ENCODE measurements around the gene PAX2. TPM values are rescaled to one million over a fixed set of nuclear protein-coding genes. Genes with fewer than 3 reads are reported as not detected.

Gene PAX2
- total and polyA plus RNA-seq, 2 of the 13 experiments (the other 11 are each of a cell fraction or from before 2014, with no cell fraction given): not detected

DNA sequence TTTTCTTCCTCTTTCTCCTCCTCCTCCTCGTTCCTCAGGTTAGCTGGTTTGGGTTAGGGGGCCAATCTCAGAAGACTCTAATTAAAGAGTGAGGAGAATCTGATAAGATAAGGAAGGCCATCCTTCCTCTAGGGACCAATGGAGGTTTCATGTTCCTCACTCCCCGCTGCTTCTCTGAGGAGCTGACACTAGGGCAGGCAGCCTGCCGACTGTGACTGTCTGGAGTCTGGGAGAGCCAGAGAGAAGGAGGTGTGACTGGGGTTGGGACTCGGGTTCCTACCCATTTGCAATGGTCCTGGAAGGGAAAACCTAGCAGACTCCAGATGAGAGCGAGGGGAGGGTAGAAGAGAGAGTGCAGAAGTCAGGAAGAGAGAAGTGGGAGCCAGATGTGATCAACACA is 15.3 kb downstream of the PAX2 start (continued):
- TF ChIP-seq, protein P1, sequence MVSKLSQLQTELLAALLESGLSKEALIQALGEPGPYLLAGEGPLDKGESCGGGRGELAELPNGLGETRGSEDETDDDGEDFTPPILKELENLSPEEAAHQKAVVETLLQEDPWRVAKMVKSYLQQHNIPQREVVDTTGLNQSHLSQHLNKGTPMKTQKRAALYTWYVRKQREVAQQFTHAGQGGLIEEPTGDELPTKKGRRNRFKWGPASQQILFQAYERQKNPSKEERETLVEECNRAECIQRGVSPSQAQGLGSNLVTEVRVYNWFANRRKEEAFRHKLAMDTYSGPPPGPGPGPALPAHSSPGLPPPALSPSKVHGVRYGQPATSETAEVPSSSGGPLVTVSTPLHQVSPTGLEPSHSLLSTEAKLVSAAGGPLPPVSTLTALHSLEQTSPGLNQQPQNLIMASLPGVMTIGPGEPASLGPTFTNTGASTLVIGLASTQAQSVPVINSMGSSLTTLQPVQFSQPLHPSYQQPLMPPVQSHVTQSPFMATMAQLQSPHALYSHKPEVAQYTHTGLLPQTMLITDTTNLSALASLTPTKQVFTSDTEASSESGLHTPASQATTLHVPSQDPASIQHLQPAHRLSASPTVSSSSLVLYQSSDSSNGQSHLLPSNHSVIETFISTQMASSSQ (IDR thresholded peaks at IDR 0.05; ENCODE audit: low read depth): no peak
- TF ChIP-seq, protein P1 (CRISPR knock-in tag; IDR thresholded peaks at IDR 0.05; ENCODE audit: borderline replicate concordance): no peak
- no peak for TF ChIP-seq ZNF431 (CRISPR knock-in tag; IDR thresholded peaks at IDR 0.05; ENCODE audit: borderline replicate concordance, low read depth)
- no peak for TF ChIP-seq ZMYM2 (CRISPR knock-in tag; IDR thresholded peaks at IDR 0.05)
- TF ChIP-seq ZNF282 (IDR thresholded peaks at IDR 0.05; ENCODE audit: partially characterized antibody): no peak
- TF ChIP-seq, protein P2, sequence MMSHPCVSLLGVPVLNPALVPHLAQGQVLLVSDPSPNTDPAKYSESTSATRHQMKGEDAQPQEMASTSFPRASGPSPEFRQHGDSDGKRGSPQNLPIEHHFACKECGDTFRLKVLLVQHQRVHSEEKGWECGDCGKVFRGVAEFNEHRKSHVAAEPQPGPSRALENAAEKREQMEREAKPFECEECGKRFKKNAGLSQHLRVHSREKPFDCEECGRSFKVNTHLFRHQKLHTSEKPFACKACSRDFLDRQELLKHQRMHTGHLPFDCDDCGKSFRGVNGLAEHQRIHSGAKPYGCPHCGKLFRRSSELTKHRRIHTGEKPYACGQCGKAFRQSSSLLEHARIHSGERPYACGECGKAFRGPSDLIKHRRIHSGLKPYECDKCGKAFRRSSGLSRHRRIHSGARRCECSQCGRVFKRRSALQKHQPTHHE (CRISPR knock-in tag; IDR thresholded peaks at IDR 0.05; ENCODE audit: borderline replicate concordance): no peak
- TF ChIP-seq ZNF501 (CRISPR knock-in tag; IDR thresholded peaks at IDR 0.05): no peak

DNA sequence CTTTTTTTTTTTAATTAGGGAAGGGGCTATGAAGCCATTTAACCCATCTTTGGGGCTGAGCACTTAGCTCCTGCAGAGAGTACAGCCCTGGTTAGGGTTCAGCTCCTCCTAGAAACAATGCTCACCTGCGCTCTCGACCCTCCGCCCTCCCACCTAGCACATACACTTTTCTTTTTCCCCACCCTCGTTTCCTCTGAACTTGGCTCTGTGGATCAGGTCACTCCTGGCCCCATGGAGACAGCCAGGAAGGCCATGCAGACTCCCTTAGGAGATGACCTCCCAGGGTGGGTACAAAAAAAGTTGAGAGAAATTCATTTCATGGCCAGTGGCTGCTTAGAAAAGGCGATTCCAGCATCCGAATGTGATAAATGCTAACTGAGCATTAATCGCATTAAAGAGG is 15.8 kb downstream of the PAX2 start:
- H3K79me2 ChIP-seq (ENCODE audit: insufficient read depth, low read length): no peaks in the 10 kb centered on the region
- peaks cover 8 to 38% of the 10 kb centered on the region in 2 experiments; a peak in 4 of 5 replicates for H3K27me3 ChIP-seq (ENCODE audit: control insufficient read depth in 1 of 2, insufficient read depth in 2 of 2, low read length in 2 of 2)
- H3K4me1 ChIP-seq (ENCODE audit: insufficient read depth, low read length): no peaks in the 10 kb centered on the region
- H3K4me2 ChIP-seq (ENCODE audit: low read depth, low read length): no peak overlapping the region
- no peak for ATAC-seq
- H3K36me3 ChIP-seq (replicated peaks in 1 of 2; ENCODE audit: control insufficient read depth in 1 of 2, insufficient read depth in 2 of 2, low read length in 2 of 2): no peaks in the 10 kb centered on the region
- no peak overlapping the region for H3K27ac ChIP-seq (ENCODE audit: extremely low read length, insufficient read depth, low read length)
- no peaks in the 10 kb centered on the region for H4K20me1 ChIP-seq (ENCODE audit: insufficient read depth, low read length)
- H3K9ac ChIP-seq (ENCODE audit: insufficient read depth, low read depth, low read length): no peak overlapping the region
- no peaks in the 10 kb centered on the region for H3K9me3 ChIP-seq (ENCODE audit: low read length)
- H3K4me3 ChIP-seq (replicated peaks in 1 of 3; ENCODE audit: insufficient read depth in 1 of 3, low read depth in 2 of 3, low read length in 3 of 3): no peak overlapping the region
- no peak overlapping the region for H2AFZ ChIP-seq (ENCODE audit: low read length)
- no peak for TF ChIP-seq ZNF879 (CRISPR knock-in tag; IDR thresholded peaks at IDR 0.05)
- no peak for TF ChIP-seq ZNF160 (CRISPR knock-in tag; IDR thresholded peaks at IDR 0.05)
- TF ChIP-seq HNF4A (CRISPR knock-in tag; IDR thresholded peaks at IDR 0.05): no peak
- 29% methylated on average over 7 of the region's 7 CpGs for WGBS (ENCODE audit: low lambda C conversion rate)
- FAIRE-seq: no peak
- CTCF ChIA-PET (ENCODE audit: low intra/inter-chr PET ratio, low total read pairs): no interaction called here
- intact Hi-C loops (cut with micrococcal nuclease; ENCODE audit: unreplicated experiment): no loop called here
- in situ Hi-C loops (cut with HindIII; ENCODE audit: extremely low pct_ligation_motif_present, low pct_unique_long_range_greater_than_20kb): no loop called here
- BruUV-seq (replicated peaks): no TSS peak
- POLR2A ChIA-PET: no interaction called here
- no peak for DNase-seq (ENCODE audit: low spot score)

Data from HepG2 (cell line).